HCT116 (cell line): ENCODE measurements around the gene GPRC5C. TPM values are rescaled to one million over a fixed set of nuclear protein-coding genes. Genes with fewer than 3 reads are reported as not detected.

Experiments
- ATAC-seq: fragments of 200-7000 bp; cut with Tn5 transposase; 2 replicates; pipeline ENCODE4 v1.9.1; 2020; ENCODE audit warnings: mild to moderate bottlenecking, moderate library complexity
- BruUV-seq: library from RNA; stranded (reverse); fragments of 400-500 nt; replicated peaks from 2 replicates; lab custom pipeline; 2021; lab: Mats Ljungman, UMichigan
- CTCF ChIA-PET: fragments of 300-600 bp; sonication (Branson Sonifier 250); formaldehyde crosslinking; loops from one replicate; lab custom pipeline; 2021; ENCODE audit warnings: antibody characterized with exemption; lab: Charles Lee
- POLR2A ChIA-PET: fragments of 300-600, 350-600 bp; sonication (Branson Sonifier 250); formaldehyde crosslinking; loops from one replicate; lab custom pipeline; 2021; ENCODE audit warnings: antibody characterized with exemption; lab: Charles Lee
- RAD21 ChIA-PET, 2 experiments: fragments of 300-600 bp; sonication (Branson Sonifier 250); formaldehyde crosslinking; loops; one replicate each; lab custom pipeline; 2023; ENCODE audit warnings: low total read pairs in 2 of 2; ENCODE audit not compliant: uncharacterized antibody in 2 of 2, unreplicated experiment in 2 of 2, low non-redundant PET in 1 of 2; lab: Charles Lee
- DNase-seq: peaks from one replicate; pipeline ENCODE4 v3.0.0-alpha.2; 2010; ENCODE audit warnings: low read depth, low spot score
- H2AFZ ChIP-seq: fragments of 200-600 bp; shearing (Covaris generic), sonication (generic); 2 replicates; pipeline ENCODE4 v1.6.1; 2017; ENCODE audit warnings: low read depth, mixed run types, mixed read lengths, antibody characterized with exemption, low read length; ENCODE audit not compliant: poor library complexity, severe bottlenecking
- H3K27ac ChIP-seq: 2 replicates; pipeline ENCODE4 v1.5.1; 2012; ENCODE audit warnings: low read depth, low read length
- H3K27me3 ChIP-seq: fragments of 200-600 bp; sonication (generic); 2 replicates; pipeline ENCODE4 v1.6.1; 2016; ENCODE audit warnings: mixed run types, low read length, mixed read lengths; ENCODE audit not compliant: insufficient read depth
- H3K36me3 ChIP-seq, 2 experiments: fragments of 200-500 bp in 1 of 2; fragments of 200-600 bp in 1 of 2; sonication (Bioruptor generic) in 1 of 2; sonication (generic) in 1 of 2; 2 replicates each; pipeline versions ENCODE4 v1.5.1 to v1.6.1; 2014 to 2016; ENCODE audit warnings: low read length in 2 of 2, inconsistent platforms in 1 of 2, mixed read lengths in 1 of 2, mixed run types in 1 of 2; ENCODE audit not compliant: insufficient read depth in 2 of 2, control insufficient read depth in 1 of 2
- H3K4me1 ChIP-seq, 2 experiments: fragments of 200-600 bp in 1 of 2; sonication (generic) in 1 of 2; 2 replicates each; pipeline versions ENCODE4 v1.5.1 to v1.6.1; 2012 to 2017; ENCODE audit warnings: low read length in 2 of 2, inconsistent platforms in 1 of 2, mild to moderate bottlenecking in 1 of 2, mixed read lengths in 1 of 2, mixed run types in 1 of 2, moderate library complexity in 1 of 2; ENCODE audit not compliant: insufficient read depth in 2 of 2, control insufficient read depth in 1 of 2
- H3K4me2 ChIP-seq: fragments of 200-600 bp; sonication (generic); 2 replicates; pipeline ENCODE4 v1.6.1; 2017; ENCODE audit warnings: mixed run types, low read length, mixed read lengths
- H3K4me3 ChIP-seq, 2 experiments: fragments of 200-600 bp in 1 of 2; sonication (generic) in 1 of 2; replicated peaks in 1 of 2; 2 replicates each; pipeline ENCODE4 v1.5.1; 2011 to 2016; ENCODE audit warnings: low read length in 2 of 2, control low read depth in 1 of 2, low read depth in 1 of 2, mild to moderate bottlenecking in 1 of 2, mixed read lengths in 1 of 2, mixed run types in 1 of 2
- H3K79me2 ChIP-seq: fragments of 200-600 bp; sonication (generic); 2 replicates; pipeline ENCODE4 v1.6.1; 2017; ENCODE audit warnings: mild to moderate bottlenecking, mixed run types, low read length, moderate library complexity, mixed read lengths; ENCODE audit not compliant: insufficient read depth
- H3K9ac ChIP-seq: fragments of 200-600 bp; sonication (generic); 2 replicates; pipeline ENCODE4 v1.6.1; 2016; ENCODE audit warnings: low read length, mixed read lengths
- H3K9me2 ChIP-seq: fragments of 200-600 bp; sonication (generic), shearing (Covaris generic); 2 replicates; pipeline ENCODE4 v1.6.1; 2017; ENCODE audit warnings: mixed run types, mild to moderate bottlenecking, moderate library complexity; ENCODE audit not compliant: insufficient read depth
- H3K9me3 ChIP-seq, 2 experiments: fragments of 200-500 bp in 1 of 2; fragments of 200-600 bp in 1 of 2; sonication (Bioruptor generic) in 1 of 2; sonication (generic) in 1 of 2; 2 replicates each; pipeline ENCODE4 v1.6.1; 2014 to 2017; ENCODE audit warnings: low read length in 2 of 2, mixed read lengths in 2 of 2, inconsistent platforms in 1 of 2, low read depth in 1 of 2, mild to moderate bottlenecking in 1 of 2, mixed run types in 1 of 2, moderate library complexity in 1 of 2; ENCODE audit not compliant: control insufficient read depth in 1 of 2, insufficient read depth in 1 of 2
- H4K20me1 ChIP-seq: fragments of 200-600 bp; sonication (generic), shearing (Covaris generic); 2 replicates; pipeline ENCODE4 v1.6.1; 2017; ENCODE audit warnings: mixed run types, mild to moderate bottlenecking, moderate library complexity; ENCODE audit not compliant: insufficient read depth
- ATF3 ChIP-seq: IDR thresholded peaks from 2 replicates; pipeline ENCODE4 v1.6.1; 2012
- CEBPB ChIP-seq: IDR thresholded peaks from 2 replicates; pipeline ENCODE4 v1.6.1; 2012; ENCODE audit warnings: low read depth
- EGR1 ChIP-seq: IDR thresholded peaks from 2 replicates; pipeline ENCODE4 v1.6.1; 2012; ENCODE audit warnings: low read depth
- ELF1 ChIP-seq: IDR thresholded peaks from 2 replicates; pipeline ENCODE4 v1.6.1; 2012; ENCODE audit warnings: low read depth, borderline replicate concordance
- EZH2 ChIP-seq: fragments of 200-600 bp; sonication (generic); IDR thresholded peaks from 2 replicates; pipeline ENCODE4 v1.6.1; 2017; ENCODE audit warnings: antibody characterized with exemption, mixed run types
- EZH2phosphoT487 ChIP-seq: fragments of 200-600 bp; IDR thresholded peaks from 2 replicates; pipeline ENCODE4 v1.6.1; 2018; ENCODE audit warnings: antibody characterized with exemption, borderline replicate concordance
- FOSL1 ChIP-seq: IDR thresholded peaks from 2 replicates; pipeline ENCODE4 v1.6.1; 2012; ENCODE audit warnings: low read depth
- JUND ChIP-seq: IDR thresholded peaks from 2 replicates; pipeline ENCODE4 v1.6.1; 2012
- POLR2A ChIP-seq: IDR thresholded peaks from 2 replicates; pipeline ENCODE4 v1.7.0; 2011; ENCODE audit warnings: borderline replicate concordance; ENCODE audit not compliant: insufficient read depth, insufficient read length; ENCODE audit errors: extremely low read depth
- POLR2AphosphoS5 ChIP-seq: IDR thresholded peaks from 2 replicates; pipeline ENCODE4 v1.6.1; 2011; ENCODE audit warnings: mild to moderate bottlenecking, low read depth, low read length, moderate library complexity
- RAD21 ChIP-seq: IDR thresholded peaks from 2 replicates; pipeline ENCODE4 v1.6.1; 2012; ENCODE audit warnings: low read depth, mild to moderate bottlenecking
- SIN3A ChIP-seq: IDR thresholded peaks from 2 replicates; pipeline ENCODE4 v1.6.1; 2012; ENCODE audit warnings: low read depth
- SP1 ChIP-seq: IDR thresholded peaks from 2 replicates; pipeline ENCODE4 v1.6.1; 2012; ENCODE audit warnings: low read depth
- TCF7L2 ChIP-seq: IDR thresholded peaks from 2 replicates; pipeline ENCODE4 v1.7.0; 2011; ENCODE audit warnings: borderline replicate concordance, inconsistent platforms; ENCODE audit not compliant: insufficient read depth, insufficient read length; ENCODE audit errors: extremely low read depth
- YY1 ChIP-seq: IDR thresholded peaks from 2 replicates; pipeline ENCODE4 v1.6.1; 2011; ENCODE audit warnings: low read length, low read depth, moderate library complexity, mild to moderate bottlenecking; ENCODE audit not compliant: insufficient replicate concordance; ENCODE audit errors: extremely low read depth
- ZBTB33 ChIP-seq: IDR thresholded peaks from 2 replicates; pipeline ENCODE4 v1.6.1; 2011; ENCODE audit warnings: mild to moderate bottlenecking, low read length, moderate library complexity; ENCODE audit not compliant: insufficient replicate concordance; ENCODE audit errors: extremely low read depth
- ZFX ChIP-seq: fragments of 450-650 bp; IDR thresholded peaks from 2 replicates; pipeline ENCODE4 v1.6.1; 2017
- intact Hi-C: fragments of 100-400 bp; cut with micrococcal nuclease; formaldehyde crosslinking; loops from 2 replicates; pipeline ENCODE4 v1.10.0; 2022
- total RNA-seq: library from RNA; stranded (reverse); gene quantifications from one replicate; pipeline ENCODE4 v1.2.1, GENCODE V29; 2021; ENCODE audit not compliant: unreplicated experiment
- TF ChIP-seq, protein P1 (sequence below): IDR thresholded peaks from 2 replicates; pipeline ENCODE4 v1.6.1; 2012; ENCODE audit warnings: low read depth
- TF ChIP-seq, protein P2 (sequence below), 3 experiments: fragments of 200-600 bp in 1 of 3; sonication (generic) in 1 of 3; IDR thresholded peaks in 2 of 3; conservative IDR thresholded peaks in 1 of 3; 2 replicates each; pipeline ENCODE4 v1.5.1; 2012 to 2017; ENCODE audit warnings: low read depth in 2 of 3, low read length in 2 of 3, antibody characterized with exemption in 1 of 3, borderline replicate concordance in 1 of 3, control low read depth in 1 of 3, mild to moderate bottlenecking in 1 of 3, mixed read lengths in 1 of 3, mixed run types in 1 of 3, moderate library complexity in 1 of 3; ENCODE audit not compliant: insufficient read depth in 1 of 3

Gene GPRC5C
- total RNA-seq, 1 experiment from 2014 or later: 54.4 TPM

GRCh38 chr17:74457146-74457819, 25.4 kb downstream of the GPRC5C start:
- Histone ChIP-seq H2AFZ (peak overlapping the region; percentile 64), H3K27me3 (no peaks in the 10 kb centered on the region), H3K36me3 (no peaks in the 10 kb centered on the region), H3K4me2 (peak overlapping the region; percentile 24; the same call in 1 of the 2 replicates), H3K9me3 (no peaks in the 10 kb centered on the region), H3K4me1 (peaks cover 22 to 29% of the 10 kb centered on the region in 2 experiments), H3K9me2 (no peaks in the 10 kb centered on the region), H4K20me1 (no peaks in the 10 kb centered on the region), H3K27ac (no peak overlapping the region), H3K9ac (no peak overlapping the region), H3K79me2 (no peaks in the 10 kb centered on the region), H3K4me3 (no peak overlapping the region)
- intact Hi-C loops: loop anchor here (1.0 kb wide), 5 partner anchors 36 to 156 kb away; no protein-coding TSS in a partner anchor
- peak; percentile 63 for DNase-seq
- no TSS peak for BruUV-seq
- peak; percentile 56 for ATAC-seq
- ChIA-PET POLR2A (interaction anchor here (1.8 to 4.5 kb wide), 2 partner anchors 77 to 89 kb away, joined by 7 to 27 read pairs; no protein-coding TSS in a partner anchor), CTCF (interaction anchor here (0.8 to 3.4 kb wide), 6 partner anchors 12 to 96 kb away, joined by 3 to 114 read pairs (median 4); partner anchors contain the start of genes BTBD17 and GPR142), RAD21 (interaction anchor here (0.7 to 5.9 kb wide), 6 partner anchors 14 to 158 kb away, joined by 3 to 61 read pairs (median 4); no protein-coding TSS in a partner anchor)
- TF ChIP-seq TCF7L2 (no peak), EZH2 (no peak), ELF1 (no peak), POLR2AphosphoS5 (0 out of 2 replicates have a peak, but pooled peaks have one; percentile 21), EZH2phosphoT487 (no peak), POLR2A (no peak), CEBPB (no peak), JUND (no peak), FOSL1 (no peak), RAD21 (peak; percentile 100), SP1 (no peak), SIN3A (no peak), YY1 (peak; percentile 94), ATF3 (no peak), EGR1 (no peak), ZBTB33 (no peak), ZFX (no peak)
- TF ChIP-seq, protein P1, sequence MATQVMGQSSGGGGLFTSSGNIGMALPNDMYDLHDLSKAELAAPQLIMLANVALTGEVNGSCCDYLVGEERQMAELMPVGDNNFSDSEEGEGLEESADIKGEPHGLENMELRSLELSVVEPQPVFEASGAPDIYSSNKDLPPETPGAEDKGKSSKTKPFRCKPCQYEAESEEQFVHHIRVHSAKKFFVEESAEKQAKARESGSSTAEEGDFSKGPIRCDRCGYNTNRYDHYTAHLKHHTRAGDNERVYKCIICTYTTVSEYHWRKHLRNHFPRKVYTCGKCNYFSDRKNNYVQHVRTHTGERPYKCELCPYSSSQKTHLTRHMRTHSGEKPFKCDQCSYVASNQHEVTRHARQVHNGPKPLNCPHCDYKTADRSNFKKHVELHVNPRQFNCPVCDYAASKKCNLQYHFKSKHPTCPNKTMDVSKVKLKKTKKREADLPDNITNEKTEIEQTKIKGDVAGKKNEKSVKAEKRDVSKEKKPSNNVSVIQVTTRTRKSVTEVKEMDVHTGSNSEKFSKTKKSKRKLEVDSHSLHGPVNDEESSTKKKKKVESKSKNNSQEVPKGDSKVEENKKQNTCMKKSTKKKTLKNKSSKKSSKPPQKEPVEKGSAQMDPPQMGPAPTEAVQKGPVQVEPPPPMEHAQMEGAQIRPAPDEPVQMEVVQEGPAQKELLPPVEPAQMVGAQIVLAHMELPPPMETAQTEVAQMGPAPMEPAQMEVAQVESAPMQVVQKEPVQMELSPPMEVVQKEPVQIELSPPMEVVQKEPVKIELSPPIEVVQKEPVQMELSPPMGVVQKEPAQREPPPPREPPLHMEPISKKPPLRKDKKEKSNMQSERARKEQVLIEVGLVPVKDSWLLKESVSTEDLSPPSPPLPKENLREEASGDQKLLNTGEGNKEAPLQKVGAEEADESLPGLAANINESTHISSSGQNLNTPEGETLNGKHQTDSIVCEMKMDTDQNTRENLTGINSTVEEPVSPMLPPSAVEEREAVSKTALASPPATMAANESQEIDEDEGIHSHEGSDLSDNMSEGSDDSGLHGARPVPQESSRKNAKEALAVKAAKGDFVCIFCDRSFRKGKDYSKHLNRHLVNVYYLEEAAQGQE: no peak
- TF ChIP-seq, protein P2, sequence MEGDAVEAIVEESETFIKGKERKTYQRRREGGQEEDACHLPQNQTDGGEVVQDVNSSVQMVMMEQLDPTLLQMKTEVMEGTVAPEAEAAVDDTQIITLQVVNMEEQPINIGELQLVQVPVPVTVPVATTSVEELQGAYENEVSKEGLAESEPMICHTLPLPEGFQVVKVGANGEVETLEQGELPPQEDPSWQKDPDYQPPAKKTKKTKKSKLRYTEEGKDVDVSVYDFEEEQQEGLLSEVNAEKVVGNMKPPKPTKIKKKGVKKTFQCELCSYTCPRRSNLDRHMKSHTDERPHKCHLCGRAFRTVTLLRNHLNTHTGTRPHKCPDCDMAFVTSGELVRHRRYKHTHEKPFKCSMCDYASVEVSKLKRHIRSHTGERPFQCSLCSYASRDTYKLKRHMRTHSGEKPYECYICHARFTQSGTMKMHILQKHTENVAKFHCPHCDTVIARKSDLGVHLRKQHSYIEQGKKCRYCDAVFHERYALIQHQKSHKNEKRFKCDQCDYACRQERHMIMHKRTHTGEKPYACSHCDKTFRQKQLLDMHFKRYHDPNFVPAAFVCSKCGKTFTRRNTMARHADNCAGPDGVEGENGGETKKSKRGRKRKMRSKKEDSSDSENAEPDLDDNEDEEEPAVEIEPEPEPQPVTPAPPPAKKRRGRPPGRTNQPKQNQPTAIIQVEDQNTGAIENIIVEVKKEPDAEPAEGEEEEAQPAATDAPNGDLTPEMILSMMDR (IDR thresholded peaks at IDR 0.05 in 2 of 3, conservative IDR thresholded peaks at IDR 0.05 in 1 of 3; ENCODE audit: borderline replicate concordance in 1 of 3, insufficient read depth in 1 of 3, low read depth in 2 of 3, low read length in 2 of 3): peak; percentile 97 to 100 (median 99)
